ENCODE results near the gene STK38.

Gene STK38

DNA sequence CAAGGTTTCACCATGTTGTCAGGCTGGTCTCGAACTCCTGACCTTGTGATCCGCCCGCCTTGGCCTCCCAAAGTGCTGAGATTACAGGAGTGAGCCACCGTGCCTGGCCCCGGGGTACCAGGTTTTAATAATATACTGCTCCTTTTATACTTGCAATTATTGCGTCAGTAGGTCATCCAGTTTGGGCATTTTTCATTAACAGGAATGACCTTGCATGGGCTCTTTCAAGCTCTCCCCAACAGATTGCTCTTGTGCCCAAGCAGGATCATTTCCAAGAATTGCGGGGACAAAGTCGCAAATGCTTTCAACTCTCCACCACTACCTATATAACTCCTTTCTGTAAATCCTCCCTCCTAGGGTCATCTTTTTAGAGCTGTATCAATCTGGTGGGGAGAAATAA, 23.8 kb downstream of the STK38 start:
- no peak for DNase-seq (ENCODE audit: low read depth)

DNA sequence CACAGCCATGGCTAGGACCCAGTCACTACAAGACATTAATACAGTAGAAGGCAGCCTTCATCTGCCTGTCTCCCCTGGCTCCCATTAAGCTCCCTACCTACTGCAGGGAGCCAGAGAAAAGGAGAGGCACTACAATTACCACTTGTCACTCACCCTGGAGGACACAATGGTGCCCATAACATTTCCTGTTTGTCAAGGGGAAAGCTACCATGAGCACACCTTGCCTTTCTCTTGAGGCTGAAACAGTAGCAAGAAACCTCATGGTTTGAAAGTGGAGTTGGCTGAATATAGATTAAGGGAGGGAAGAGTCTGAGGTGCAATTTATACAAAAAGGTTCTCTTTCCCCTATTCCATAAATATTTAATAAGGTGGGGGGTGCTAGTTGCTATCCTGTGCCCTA, 27.9 kb downstream of the STK38 start:
- DNase-seq (ENCODE audit: low read depth): no peak

DNA sequence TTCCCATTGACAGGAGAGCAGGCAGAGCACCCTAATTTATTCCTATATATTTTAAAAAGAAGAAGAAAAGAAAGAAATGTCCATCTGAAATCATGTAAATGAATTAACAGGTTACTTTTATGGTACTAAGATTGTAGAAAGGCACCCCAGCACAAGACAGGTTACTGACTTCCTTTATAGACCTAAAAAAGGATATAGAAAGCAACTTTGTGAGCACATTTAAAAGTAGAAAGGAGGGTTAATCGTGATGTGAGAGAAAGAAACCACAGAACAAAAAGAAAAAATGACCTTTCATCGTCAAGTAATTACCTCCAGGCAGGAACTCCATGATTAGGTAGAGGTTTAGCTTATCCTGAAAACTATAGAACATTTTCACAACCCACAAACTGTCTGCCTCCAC, 29.9 kb downstream of the STK38 start:
- DNase-seq (ENCODE audit: low read depth): no peak

DNA sequence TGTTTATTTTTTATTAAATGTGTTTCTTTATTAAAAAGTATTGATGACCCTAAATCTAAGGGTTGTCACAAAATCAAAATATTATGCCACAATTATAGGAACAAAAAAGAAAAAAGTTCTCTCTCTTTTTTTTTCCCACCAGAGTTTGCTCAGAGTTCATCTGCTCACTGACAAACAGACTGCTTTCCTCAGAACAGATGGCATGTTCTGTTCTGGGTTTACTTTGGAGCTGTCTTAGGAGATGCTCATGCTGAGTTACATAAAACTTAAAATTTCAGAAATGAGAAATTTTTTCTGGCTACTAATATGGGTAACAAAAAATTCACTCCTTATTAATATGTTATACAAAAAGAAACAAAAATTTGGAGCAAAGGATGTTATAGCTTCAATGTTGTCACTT, 30.3 kb downstream of the STK38 start:
- DNase-seq (ENCODE audit: low read depth): no peak

DNA sequence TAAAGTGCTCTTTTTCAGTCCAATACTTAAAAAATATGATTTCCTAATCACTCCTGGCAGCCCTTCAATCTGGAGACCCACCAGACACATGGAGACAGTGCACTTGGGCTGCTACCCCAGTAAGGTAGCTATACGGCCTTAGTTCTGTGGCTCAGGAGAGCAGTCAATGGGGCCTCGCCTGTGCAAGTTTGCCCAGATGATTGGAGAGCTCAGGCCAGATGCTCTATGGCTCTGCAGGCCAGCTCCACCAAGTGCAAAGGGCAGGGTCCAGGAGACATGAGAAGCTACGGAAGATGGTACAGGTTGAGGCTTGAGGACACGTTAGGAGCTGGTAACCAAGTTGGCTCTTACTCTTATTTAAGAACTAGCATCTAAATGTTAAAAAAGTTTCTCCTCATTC, 30.7 kb downstream of the STK38 start:
- no peak for DNase-seq (ENCODE audit: low read depth)

DNA sequence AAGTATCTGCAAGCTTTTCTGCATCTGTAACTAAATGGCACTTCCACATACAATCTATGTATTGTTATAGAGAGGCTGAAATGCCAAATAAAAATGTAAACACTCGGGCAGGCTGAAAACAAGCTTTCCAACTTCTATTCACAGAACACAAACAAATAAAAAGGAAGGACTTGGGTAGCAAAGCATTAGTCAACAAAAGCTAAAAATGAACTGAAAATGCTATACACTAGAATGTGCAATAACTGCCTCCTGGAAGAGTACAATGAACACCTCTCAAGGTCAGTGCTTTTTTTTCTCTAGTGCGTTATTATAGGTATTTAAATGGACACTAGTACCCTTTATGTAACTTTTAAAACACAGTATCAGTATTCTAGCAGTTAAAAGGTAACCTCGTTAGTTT, 31.4 kb downstream of the STK38 start:
- DNase-seq (ENCODE audit: low read depth): no peak

DNA sequence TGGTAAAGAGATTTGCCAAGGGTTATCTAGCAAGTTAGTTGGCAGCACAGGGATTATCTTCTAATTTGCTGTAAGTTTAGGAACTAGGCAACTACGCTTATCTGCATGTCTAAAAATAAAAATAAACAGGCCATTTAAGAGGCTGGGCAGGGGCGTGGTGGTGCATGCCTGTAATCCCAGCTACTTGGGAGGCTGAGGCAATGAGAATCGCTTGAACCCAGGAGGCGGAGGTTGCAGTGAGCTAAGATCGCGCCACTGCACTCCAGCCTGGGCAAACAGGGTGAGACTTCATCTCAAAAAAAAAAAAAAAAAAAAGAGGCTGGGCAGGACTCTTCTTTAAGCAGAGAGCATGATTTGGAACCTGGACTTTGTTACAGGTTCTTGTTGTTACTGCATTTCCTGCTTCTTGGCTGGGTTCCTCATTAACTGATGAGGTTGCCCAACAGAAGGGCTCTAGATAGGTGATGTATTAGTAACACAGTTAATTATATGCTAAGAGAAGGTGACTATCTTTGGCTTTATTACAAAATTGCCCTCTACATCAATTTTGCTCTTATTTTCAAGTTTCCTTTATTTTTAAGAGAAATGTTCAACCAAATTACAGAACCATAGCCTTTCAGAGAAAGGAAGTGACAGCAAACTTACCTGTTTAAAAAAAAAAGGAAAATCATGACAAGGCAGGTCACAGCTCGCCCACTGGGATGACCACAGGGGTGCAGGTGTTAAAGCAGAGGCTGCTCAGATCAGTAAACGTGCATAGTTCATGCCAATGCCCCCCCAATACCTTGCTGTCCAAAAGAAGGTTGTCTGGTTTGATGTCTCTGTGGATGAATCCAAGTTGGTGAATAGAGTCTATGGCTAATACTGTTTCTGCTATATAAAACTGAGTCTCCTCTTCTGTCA, 32.5 kb downstream of the STK38 start:
- DNase-seq (ENCODE audit: low read depth): no peak

DNA sequence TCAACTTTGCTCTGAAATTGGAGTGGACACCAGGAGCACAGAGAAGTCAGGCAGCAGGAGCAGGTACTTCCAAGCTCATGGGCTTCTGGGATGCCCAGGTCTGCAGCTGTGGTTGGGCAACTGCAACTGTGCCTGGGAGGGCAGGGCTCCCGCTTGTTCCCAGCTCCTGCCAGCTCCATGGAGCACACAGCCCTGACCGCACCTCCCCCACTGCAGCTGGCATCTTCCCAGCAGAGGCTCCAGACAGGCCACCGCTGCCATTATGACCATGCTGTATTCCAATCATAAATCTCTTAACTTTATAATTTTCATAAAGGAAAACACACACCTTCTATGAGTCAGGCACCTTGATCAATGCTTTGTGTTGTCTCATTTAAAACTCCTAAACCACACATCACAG, 36.9 kb downstream of the STK38 start:
- no peak for DNase-seq (ENCODE audit: low read depth)

DNA sequence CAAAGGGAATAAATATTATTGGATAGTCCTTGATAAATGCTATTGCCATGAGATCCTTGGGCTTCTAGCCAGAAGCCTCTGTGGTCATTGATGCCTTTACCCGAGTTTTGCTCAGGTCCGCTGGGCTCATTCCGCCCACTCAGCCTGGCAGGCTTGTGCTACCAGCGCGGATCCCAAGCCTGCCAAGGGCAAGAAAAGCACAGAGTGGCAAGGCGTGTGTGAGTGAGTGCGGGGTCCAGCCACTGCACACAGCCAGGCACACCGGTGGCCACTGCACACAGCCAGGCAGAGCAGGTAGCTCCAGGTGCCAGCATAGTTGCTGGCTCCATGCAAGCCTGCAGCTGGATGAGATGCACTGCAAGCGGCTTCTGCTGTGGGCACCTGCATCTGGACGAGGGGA, 38.7 kb downstream of the STK38 start:
- DNase-seq (ENCODE audit: low read depth): no peak

DNA sequence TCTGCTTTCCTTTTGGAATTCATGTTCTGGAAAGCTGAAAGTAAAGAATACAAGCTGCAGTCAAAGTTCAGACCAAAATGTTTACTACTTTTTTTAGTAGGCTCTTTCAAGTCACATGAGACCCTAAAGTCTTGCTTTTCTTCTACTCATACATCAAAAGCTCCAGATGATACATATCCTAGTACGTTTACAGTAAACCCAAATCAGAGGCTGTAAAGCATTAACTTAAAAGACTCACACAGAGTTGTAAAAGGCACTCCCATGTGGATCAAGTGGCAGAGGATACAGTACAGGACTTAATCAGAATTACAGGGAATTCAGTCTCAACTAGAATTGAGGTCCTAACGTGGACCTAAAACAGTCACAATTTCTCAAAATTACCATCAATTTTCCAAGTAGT, 40.7 kb downstream of the STK38 start:
- no peak for DNase-seq (ENCODE audit: low read depth)

DNA sequence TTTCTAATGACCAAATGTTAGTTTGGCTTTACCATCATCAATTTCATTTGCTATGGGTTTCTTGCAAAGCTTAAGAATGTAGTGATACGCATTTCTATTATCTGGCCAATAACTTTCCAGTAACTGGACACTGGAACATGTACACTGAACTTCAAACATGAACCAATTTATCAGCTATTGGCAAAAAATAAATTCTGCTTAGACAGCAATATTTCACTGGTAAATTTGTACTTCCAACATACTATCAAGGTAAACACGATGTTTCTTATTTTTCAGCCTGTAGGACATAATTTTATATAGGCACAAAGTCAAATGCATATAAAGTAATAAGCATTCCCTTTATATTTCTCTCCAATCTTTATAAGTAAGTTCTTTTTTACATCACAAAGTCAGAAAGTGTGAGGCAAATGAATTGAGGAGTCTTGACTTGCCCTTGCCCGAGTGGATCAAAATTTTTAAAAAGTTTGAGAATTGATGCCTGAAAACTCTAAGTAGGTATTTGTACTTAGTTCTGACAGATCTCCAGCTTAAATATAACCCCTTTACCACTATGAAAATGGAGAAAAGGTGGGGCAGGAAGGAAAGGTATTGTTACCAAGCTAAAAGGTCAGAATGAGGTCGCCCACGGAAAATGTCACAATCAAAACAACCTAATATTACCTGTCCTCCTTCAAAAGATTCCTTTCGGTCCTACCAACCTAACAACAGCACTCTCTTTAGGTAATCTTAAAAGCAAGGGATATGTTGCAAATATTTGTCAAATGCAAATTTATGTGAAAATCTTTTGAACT, 41.3 kb downstream of the STK38 start:
- no peak for DNase-seq (ENCODE audit: low read depth)

DNA sequence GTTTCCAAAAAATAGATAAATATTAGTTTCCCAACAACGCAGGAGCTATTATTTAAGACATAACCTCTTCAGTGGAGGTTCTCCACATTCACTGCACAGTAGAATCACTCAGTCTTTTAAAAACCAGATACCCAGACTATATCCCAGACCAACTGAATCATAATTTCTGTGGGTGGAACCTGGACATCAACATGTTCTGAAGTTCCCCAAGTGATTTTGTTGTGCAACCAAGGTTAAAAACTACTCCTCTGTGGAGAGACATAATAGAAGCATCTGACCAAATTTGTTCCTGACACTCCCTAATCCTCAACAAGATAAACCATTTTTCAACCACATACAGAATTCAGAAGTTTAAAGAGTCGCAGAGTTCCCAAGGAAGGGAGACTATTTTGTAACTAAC, 42.3 kb downstream of the STK38 start:
- no peak for DNase-seq (ENCODE audit: low read depth)

DNA sequence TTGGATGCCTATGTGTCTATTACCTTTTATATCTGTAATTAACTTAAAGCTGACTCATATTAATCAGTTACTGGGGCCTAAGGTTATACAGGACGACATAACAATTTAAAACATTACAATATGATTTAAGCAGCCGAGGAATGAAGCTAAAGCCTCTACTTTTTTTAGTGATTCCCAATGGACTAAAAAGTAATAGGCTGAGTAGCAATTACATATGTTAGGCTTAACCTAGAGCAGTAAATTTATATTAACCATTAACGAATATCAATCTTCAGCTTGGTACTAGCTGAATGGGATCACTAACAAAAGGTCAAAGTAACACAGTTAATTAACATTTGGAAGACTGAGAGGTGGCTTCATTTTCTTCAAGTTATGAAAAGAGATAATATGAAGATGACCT, 43.1 kb downstream of the STK38 start:
- DNase-seq (ENCODE audit: low read depth): no peak

DNA sequence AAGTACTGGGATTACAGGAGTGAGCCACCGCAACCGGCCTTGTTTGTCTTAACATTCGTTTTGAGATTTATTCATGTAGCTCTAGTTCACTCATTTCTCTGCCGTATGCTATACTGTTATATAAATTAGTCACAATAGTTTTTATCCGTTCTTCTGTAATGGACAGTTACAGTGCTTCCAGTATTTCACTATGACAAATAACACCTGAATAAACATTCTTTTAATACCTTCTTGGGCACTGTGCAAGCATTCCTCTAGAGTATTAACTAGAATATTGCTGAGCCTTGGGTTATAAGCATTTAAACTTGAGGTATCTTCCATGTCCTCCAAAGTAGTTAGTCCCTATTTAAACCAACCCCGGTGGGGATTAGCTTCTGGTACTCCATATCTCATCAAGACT, 45.6 kb downstream of the STK38 start:
- no peak for DNase-seq (ENCODE audit: low read depth)

DNA sequence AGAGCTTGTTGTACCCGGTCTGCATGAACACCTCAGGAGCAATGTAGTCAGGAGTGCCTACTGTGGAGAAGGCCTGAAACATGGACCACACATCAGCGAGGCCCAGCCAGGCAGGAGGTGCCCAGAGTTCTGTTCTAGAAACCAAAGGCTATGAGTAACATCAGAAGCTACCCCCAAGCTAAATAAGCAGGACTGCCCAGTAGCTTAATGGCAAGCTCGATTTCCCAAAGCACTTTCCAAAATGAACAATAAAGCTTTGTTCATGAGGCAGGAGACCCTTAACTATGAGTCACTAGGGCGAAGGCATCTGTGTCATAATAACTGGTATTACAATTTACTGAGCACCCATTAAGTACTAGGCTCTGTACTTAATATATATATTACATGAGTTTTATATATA, 47.4 kb downstream of the STK38 start:
- DNase-seq (ENCODE audit: low read depth): no peak

DNA sequence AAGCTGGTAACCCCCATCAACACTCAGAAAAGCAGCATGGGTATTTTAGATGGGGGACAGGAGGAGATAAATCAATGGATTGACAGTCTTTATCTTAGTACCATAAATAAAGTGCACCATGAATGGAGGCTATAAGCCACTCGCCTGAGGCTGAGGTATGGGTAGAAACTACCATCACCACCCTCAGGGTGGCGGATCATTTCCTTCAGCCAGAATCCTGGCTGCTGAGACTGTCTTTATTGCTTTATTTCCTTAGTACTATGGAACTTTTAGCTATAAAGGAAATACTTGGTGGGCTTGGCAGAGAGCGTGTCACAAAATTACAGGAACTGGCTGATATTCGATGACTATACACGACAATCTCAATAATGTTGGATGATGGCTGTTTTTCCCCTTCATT, 52.2 kb downstream of the STK38 start:
- no peak for DNase-seq (ENCODE audit: low read depth)

DNA sequence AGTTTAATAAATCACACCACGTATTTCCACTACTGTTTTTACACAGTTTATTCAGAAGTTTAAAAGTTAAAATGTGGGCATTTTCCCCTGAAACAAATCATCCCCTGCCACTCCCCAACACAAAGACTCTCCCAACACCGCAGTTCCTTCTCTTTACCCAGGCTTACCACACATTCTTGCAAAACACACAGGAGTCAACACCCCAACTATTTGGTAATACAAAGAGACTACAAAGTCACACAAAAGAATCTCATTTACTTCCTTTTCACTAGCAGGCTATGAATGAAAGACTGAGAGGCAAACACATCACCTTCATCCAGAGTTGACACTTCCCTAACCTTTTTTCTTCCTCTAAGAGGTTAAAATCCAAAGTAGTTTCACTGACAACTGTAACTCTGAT, 53.4 kb downstream of the STK38 start:
- DNase-seq (ENCODE audit: low read depth): no peak

DNA sequence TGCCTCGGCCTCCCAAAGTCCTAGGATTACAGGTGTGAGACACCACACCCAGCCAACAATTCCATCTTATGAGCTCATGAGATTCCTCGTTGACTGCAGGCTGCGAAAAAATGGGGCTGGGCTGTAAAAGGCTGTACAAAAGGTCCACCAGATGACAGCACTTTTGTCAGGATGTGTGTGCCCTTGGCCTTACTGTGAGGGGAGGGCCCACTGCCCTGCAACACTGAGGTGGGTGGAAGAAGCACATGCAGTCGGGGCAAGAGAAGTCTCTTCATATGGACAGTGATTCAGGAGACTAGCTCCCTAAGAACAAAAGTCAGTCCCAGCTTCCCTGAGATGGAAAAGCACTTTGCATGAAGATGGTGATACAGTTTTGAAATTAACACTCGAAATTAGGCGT, 54.0 kb downstream of the STK38 start:
- no peak for DNase-seq (ENCODE audit: low read depth)

DNA sequence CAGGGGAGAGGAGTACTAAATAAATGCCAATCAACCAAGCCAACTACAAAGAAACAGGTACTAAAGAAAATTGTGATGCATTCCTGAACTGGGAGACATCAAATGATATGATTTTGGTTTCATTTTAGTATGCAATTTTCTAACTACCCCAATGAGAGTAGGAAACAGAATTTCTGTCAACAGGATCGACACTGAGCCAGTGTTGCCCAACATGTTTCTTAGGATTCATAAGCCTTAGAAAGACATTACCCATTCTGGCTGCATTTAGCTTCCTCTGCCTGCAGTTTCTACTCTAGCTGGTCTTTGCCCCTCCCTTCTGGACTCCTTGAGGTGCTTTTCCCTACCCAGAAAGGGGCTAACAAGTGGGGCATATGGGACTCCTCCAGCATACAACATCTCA, 54.7 kb downstream of the STK38 start:
- DNase-seq (ENCODE audit: low read depth): no peak

DNA sequence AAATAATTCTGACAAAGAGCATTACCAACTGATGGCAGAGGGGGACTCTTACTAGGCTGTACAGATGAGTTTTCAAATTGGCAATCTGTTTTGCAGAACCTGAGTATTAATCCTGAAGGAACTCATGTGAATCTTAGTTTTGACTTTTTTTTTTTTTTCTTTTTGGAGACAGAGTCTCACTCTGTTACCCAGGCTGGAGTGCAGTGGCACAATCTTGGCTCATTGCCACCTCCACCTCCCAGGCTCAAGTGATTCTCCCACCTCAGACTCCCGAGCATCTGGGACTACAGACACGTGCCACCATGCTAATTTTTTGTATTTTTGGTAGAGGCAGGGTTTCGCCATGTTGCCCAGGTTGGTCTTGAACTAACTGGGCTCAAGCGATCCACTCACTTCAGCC, 55.2 kb downstream of the STK38 start:
- no peak for DNase-seq (ENCODE audit: low read depth)

DNA sequence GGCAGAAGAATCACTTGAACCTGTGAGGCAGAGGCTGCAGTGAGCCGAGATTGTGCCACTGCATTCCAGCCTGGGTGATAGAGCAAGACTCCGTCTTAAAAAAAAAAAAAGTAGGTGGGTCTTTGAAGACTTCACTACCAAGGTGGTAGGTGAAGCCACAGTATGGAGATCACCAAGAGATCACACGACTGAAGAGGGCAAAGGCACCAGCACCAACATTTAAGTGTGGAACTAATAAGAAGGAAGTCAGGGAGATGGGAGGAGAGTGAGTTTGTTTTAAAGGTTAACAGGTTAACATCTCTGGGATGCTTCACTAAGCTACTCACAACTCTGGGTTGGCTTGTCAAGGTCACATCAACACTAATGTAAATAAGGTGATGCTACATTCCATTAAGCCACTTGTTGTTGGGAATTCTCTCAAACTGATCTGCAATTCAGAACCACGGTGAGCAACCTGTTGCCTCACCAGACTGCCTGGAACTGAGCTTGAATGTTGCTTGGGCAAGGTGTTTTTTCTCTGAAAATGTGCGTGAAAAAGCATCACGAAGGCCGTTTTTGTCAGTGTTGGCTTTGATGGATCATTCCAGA, 55.8 kb downstream of the STK38 start:
- DNase-seq (ENCODE audit: low read depth): no peak

DNA sequence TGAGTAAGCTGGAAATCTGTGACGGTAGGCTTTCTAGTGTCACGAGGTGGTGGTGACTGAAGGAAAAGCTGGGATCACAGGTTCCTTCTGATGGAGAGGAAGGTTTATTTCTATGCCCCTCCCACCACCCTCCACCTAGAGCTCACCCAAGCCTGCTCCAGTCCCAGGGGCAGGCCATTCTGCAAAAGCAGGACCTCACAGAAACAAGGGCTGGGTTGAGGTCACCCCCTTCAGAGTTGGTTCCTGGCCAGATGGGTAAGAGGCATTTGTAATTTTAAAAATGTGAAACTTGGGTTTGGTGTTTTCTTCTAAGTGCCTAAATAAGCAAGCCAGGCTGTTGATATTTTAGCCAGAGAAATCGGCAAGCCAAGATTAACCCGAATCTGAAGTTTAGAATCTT, 57.9 kb downstream of the STK38 start:
- no peak for DNase-seq (ENCODE audit: low read depth)

DNA sequence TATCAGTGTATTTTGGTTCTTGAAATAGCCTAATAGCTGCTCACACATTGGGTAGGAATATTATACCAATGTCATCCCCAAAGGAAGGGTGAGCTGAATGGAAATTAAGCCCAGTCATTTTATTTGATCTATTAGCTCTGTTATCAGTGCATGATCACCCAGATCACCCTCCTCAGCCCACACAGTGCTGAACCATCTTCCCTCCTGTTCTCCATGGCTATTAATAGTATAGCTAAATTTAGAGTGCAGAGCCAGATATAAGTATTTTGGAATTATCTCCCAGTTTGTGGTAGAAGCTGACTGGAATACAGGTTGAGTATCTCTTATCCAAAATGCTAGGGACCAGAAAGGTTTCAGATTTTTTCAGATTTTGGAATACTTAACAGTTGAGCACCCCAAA, 59.1 kb downstream of the STK38 start:
- no peak for DNase-seq (ENCODE audit: low read depth)
